GM21576 (cell line): ENCODE results near the gene CCNB1.
"Not testable (repeated sequence)": the region's sequence is repeated elsewhere in the genome, so short reads cannot be mapped to it uniquely, and the experiment has no call there.

Source experiments
- ATAC-seq: cut with Tn5 transposase; IDR thresholded peaks from one replicate; pipeline ENCODE4 v1.9.1; 2021; ENCODE audit warnings: mild to moderate bottlenecking, moderate library complexity; ENCODE audit not compliant: unreplicated experiment

The CCNB1 gene

GRCh38 chr5:69166686-69167492 lies at the start of gene CCNB1:
CCNB1 (plus strand) TSS chr5:69167150; CDS start chr5:69167263, 113 bp downstream.
- ATAC-seq = peak; percentile 98

DNA sequence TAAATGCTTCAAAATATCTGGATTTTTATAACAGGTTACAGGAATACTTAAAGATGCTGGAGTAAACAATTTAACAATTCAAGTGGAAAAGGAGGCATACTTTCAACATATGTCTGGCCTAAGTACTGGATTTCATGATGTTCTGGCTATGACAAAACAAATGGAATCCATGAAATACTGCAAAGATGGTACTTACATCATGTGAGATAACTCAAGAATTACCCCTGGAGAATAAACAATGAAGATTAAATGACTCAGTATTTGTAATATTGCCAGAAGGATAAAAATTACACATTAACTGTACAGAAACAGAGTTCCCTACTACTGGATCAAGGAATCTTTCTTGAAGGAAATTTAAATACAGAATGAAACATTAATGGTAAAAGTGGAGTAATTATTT lies 37.5 kb upstream of the CCNB1 start:
- no peak for ATAC-seq

GRCh38 chr5:69130241-69130640 lies 36.7 kb upstream of the CCNB1 start:
- ATAC-seq = no peak

GRCh38 chr5:69131304-69131703 lies 35.6 kb upstream of the CCNB1 start:
- no peak for ATAC-seq

DNA sequence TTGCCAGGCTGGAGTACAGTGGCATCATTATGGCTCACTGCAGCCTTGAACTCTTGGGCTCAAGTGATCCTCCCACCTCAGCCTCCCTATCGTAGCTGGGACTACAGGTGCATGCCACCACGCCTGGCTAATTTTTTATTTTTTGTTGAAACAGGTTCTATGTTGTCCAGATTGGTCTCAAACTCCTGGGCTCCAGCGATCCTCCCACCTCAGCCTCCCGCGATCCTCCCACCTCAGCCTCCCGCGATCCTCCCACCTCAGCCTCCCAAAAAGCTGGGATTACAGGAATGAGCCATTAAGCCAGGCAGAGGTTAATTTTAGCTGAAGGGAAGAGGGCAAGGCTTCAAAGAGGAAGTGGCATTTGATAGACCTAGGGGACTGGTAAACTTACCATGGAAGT lies 32.8 kb upstream of the CCNB1 start:
- no peak for ATAC-seq

- peak; percentile 93 for ATAC-seq
Observed at GRCh38 chr5:69136293-69136692, 30.7 kb upstream of the CCNB1 start.

- ATAC-seq = not testable (repeated sequence)
Observed at GRCh38 chr5:69137208-69137607, 29.7 kb upstream of the CCNB1 start.

GRCh38 chr5:69137807-69138206 lies 29.1 kb upstream of the CCNB1 start:
- ATAC-seq = no peak

- no peak for ATAC-seq
Observed at GRCh38 chr5:69138766-69139165, 28.2 kb upstream of the CCNB1 start.

DNA sequence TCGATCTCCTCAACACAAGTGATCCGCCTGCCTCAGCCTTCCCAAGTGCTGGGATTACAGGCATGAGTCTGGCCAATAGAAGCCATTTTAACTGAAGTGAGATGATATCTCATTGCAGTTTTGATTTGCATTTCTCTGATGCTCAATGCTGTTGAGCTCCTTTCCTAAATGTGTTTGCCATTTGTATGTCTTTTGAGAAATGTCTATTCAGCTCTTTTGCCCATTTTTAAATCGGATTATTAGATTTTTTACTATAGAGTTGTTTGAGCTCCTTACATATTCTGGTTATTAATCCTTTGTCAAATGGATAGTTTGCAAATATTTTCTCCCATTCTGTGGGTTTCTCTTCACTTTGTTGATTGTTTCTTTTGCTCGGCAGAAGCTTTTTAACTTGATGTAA lies 26.7 kb upstream of the CCNB1 start:
- not testable (repeated sequence) for ATAC-seq

DNA sequence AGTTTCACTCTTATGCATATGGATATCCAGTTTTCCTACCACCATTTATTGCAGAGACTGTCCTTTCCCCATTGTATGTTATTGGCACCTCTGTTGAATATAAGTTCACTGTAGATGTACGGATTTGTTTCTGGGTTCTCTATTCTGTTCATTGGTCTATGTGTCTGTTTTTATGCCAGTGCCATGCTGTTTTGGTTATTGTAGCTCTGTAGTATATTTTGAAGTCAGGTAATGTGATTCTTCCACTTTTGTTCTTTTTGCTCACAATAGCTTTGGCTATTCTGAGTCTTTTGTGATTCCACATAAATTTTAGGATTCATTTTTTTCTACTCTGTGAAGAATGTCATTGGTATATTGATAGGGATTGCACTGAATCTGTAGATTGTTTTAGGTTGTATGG lies 26.1 kb upstream of the CCNB1 start:
- ATAC-seq = no peak

DNA sequence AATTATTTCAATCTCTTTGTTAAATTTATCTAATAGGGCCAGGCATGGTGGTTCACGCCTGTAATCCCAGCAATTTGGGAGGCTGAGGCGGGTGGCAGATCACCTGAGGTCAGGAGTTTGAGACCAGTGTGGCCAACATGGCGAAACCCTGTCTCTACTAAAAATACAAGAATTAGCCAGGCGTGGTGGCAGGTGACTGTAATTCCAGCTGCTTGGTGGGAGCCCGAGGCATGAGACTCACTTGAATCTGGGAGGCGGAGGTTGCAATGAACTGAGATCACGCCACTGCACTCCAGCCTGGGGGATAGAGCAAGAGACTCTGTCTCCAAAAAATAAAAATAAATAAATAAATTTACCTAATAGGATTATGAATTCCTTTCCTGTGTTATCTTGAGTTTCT lies 18.4 kb upstream of the CCNB1 start:
- not testable (repeated sequence) for ATAC-seq

GRCh38 chr5:69148981-69149675 lies 17.8 kb upstream of the CCNB1 start:
- no peak for ATAC-seq

GRCh38 chr5:69149676-69150010 lies 17.3 kb upstream of the CCNB1 start:
- ATAC-seq = no peak

GRCh38 chr5:69152731-69153130 lies 14.2 kb upstream of the CCNB1 start:
- no peak for ATAC-seq

DNA sequence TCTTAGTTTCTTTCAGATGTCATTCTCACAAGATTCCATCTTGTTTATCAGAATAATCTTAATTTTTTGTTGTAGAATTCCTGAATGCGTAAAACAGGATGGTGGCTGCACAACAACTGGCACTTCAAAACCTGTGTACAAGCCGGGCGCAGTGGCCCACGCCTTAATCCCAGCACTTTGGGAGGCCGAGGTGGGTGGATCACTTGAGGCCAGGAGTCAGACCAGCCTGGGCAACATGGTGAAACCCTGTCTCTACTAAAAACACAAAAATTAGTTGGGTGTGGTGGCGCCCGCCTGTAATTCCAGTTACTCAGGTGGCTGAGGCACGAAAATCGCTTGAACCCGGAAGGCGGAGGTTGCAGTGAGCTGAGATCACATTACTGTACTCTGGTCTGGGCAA lies 10.5 kb upstream of the CCNB1 start:
- no peak for ATAC-seq

DNA sequence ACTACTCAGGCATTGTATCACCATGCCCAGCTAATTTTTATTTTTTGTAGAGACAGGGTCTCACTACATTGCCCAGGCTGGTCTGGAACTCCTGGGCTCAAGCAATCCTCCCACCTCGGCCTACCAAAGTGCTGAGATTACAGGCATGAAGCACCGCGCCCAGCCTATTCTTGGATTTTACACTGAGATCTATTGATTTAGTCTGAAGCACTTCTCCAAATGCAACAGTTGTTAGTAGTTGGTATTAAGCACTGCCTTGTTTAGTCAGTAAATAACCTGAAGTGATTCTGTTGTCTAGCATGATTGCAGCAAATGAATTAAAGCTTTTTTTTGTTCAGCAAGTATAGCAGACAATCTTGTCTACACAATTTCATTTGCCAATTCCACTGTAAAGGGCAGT lies 8.9 kb upstream of the CCNB1 start:
- ATAC-seq = no peak

GRCh38 chr5:69160651-69161050 lies 6.3 kb upstream of the CCNB1 start:
- no peak for ATAC-seq

DNA sequence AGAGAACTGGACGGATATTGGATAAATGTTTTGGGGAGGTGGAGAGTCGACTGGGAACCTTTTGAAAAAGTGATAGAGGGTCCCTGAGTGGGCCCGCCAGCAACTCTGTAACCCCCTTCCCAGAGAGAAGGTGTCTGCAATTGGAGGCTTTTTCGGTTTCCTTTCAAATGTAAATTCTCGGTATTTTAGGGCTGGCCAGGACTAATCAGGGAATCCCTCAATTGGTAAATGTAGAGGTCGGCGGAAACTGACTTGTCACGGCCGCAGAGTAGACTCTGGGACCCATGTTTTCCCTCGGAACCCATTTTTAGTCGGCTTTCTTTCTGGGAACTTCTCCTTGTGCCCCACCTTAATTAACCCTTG lies 524 bp downstream of the CCNB1 start:
- no peak for ATAC-seq

- no peak for ATAC-seq
Observed at GRCh38 chr5:69167929-69168328, 979 bp downstream of the CCNB1 start.

GRCh38 chr5:69170495-69170894 lies 3.5 kb downstream of the CCNB1 start:
- no peak for ATAC-seq

- ATAC-seq = no peak
Observed at GRCh38 chr5:69170969-69171368, 4.0 kb downstream of the CCNB1 start.
